Dermis microvascular lymphatic vessel endothelial cell (primary cell): ENCODE data around the gene CCR4. TPM values are rescaled to one million over a fixed set of nuclear protein-coding genes. Genes with fewer than 3 reads are reported as not detected.
A peak's percentile ranks its signal among the peaks of the same experiment; 100 is the strongest.
"Not testable (repeated sequence)": the region's sequence is repeated elsewhere in the genome, so short reads cannot be mapped to it uniquely, and the experiment has no call there.

Experiments used
- DNase-seq, 2 donors: peaks; one replicate each; pipeline versions ENCODE4 v3.0.0 to v3.0.0-alpha.2; 2010; ENCODE audit warnings: low read depth in 2 of 2
- total RNA-seq: library from RNA; depleted of rRNA; stranded (reverse); fragments of >200 nt; gene quantifications from 2 replicates; pipeline ENCODE4 v1.2.1, GENCODE V29; 2014

The CCR4 gene
- total RNA-seq, 1 donor from 2014 or later, result under 0.01 TPM

GRCh38 chr3:32952369-32953077, 1.1 kb downstream of the CCR4 start:
- DNase-seq, result no peak

GRCh38 chr3:32954506-32954905, 3.1 kb downstream of the CCR4 start:
- no peak for DNase-seq

DNA sequence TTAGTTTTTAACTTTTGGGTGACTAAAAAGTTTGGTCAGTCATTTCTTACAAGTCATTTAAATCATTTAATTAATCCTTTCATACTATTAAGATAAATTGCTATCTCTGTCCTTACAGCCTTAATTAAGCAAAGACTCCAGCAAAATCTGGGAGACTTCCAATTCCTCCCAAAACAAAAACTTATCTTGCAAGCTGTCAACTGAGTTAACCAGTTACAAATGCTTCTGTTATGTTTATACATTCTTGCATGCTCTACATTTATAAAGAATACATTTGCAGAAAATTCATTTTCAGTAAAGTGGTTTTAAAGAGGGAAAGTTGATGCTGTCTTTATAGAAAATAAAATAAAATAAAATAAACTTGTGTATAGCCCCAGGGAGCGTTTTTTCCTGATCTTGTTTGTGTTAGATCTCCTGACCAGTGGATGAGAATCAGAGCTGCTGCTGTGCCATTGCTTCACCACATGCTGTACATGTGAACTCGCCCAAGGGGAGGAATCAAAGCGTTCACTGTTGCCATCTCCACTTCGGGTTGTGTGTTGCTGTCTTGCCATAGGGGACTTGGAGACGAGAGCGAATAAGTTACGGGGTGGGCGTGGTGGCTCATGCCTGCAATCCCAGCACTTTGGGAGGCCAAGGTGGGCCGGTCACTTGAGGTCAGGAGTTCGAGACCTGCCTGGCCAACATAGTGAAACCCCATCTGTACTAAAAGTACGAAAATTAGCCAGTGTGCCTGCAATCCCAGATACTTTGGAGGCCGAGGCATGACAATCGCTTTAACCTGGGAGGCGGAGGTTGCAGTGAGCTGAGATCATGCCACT, 5.5 kb downstream of the CCR4 start:
- DNase-seq, result no peak

DNA sequence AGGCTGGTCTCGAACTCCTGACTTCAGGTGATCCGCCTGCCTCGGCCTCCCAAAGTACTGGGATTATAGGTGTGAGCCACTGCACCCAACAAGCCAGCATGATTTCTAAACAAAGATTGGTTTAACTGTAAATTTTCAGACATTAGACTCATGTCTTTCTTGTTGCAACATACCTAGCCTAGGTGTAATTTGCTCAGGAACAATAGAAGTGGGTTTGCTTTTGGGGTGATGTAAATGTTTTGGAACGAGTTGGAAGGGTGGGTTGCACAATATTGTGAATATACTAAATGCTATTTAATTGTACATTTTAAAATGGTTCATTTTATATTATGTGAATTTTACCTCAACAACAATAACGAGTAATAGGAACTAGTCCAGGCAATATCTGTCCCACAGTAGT, 7.1 kb downstream of the CCR4 start:
- no peak for DNase-seq

- DNase-seq, result no peak
Observed at GRCh38 chr3:32959371-32959770, 7.9 kb downstream of the CCR4 start.

DNA sequence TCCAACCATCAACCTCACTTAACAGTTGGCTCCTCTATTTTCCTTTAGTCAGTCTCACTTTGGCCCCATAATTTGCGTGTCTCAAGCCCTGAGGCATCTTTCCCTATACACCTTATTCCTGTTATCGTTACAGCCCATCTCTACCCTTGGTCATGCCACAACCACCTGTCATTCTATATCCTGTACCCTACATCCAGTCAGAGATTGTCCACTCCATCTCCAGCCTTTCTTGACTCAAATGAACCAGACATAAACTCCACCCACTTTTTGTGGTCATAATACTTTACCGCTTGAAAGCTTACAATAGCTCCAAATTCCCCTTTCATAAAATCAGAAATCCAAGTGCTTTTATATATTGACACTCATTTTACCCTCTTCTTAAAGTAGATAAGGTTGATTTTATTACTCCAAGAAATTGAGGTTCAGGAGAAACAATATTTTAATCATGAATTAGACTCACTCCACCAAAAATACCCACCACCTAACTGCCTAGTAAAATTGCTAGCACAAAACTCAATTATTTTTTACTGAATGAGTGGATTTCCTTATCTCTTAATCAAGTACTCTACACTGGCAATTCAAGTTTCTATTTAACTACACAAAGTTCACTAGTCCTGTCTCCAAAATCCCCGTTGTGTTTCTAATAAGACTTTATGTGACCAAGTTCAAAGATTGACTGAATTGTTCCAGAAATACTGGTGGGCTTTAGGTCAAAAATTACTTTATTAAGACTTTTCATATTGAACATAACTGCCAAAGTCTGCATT, 9.1 kb downstream of the CCR4 start:
- DNase-seq, result no peak

GRCh38 chr3:32961189-32961715, 9.8 kb downstream of the CCR4 start:
- no peak for DNase-seq

GRCh38 chr3:32963871-32964270, 12.4 kb downstream of the CCR4 start:
- no peak for DNase-seq

DNA sequence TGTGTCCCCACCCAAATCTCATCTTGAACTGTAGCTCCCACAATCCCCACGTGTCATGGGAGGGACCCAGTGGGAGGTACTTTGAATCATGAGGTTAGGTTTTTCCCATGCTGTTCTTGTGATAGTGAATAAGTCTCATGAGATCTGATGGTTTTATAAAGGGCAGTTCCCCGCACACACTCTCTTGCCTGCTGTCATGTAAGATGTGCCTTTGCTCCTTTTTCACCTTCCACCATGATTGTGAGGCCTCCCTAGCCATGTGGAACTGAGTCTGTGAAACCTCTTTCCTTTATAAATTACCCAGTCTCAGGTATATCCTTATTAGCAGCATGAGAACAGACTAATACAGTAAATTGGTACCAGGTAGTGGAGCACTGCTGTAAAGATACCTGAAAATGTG, 13.3 kb downstream of the CCR4 start:
- DNase-seq, result not testable (repeated sequence)

DNA sequence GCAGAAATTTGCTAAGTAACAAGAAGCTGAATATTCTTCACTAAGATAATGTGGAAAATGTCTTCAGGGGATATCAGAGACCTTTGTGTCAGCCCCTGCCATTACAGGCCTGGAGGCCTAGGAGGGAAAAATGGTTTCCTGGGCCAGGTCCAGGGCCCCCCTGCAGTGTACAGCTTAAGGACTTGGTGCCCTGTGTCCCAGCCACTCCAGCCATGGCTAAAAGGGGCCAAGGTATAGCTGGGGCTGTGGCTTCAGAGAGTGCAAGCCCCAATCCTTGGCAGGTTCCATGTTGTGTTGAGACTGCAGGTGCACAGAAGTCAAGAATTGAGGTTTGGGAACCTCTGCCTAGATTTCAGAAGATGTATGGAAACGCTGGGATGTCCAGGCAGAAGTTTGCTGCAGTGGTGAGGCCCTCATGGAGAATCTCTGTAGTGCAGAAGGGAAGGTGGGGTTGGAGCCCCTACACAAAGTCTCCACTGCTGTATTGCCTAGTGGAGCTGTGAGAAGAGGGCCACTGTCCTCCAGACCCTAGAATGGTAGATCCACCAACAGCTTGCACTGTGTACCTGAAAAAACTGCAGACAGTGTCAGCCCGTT, 14.3 kb downstream of the CCR4 start:
- not testable (repeated sequence) for DNase-seq

- not testable (repeated sequence) for DNase-seq
Observed at GRCh38 chr3:32966627-32967026, 15.2 kb downstream of the CCR4 start.

DNA sequence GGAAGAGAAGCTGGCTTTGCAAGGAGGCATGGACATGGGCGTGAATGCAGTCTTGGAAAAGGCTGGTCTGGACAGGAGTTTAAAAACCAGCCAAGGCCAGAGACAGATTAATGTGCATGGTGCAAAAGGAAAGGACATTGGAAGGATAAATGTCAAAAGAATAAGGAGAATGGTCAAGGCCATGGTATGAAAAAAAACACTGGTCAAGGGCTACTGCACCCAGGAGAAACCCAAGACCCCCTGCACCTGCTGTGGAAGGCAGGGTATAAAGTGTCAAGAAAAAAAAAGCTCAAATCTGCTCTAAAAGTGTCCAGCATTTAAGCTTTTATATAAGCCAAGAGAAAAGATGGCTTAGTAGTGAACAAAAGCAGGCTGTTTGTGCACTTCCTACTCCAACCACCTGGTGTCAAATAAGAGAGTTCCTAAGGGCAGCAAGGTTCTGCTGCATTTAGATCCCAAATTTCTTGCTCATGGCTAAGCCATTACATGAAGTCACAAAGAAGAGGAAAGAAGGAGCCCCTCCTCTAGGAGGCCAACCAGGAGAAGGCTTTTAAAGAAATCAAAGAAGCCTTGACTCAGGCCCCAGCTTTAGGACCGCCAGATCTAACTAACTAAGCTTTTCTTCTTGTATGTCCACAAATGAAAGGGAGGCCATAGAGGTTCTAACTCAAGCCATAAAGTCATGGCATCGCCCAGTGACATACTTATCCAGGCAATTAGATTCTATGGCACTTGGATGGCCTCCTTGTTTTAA, 16.9 kb downstream of the CCR4 start:
- DNase-seq, result no peak

- no peak for DNase-seq
Observed at GRCh38 chr3:32968920-32969389, 17.5 kb downstream of the CCR4 start.

GRCh38 chr3:32969656-32970055, 18.2 kb downstream of the CCR4 start:
- DNase-seq, result peak in 1 of 2 donors; percentile 43

- not testable (repeated sequence) for DNase-seq
Observed at GRCh38 chr3:32971291-32971690, 19.8 kb downstream of the CCR4 start.

- DNase-seq, result peak in 1 of 2 donors; percentile 17
Observed at GRCh38 chr3:32972482-32973146, 21.2 kb downstream of the CCR4 start.

GRCh38 chr3:32973982-32974381, 22.5 kb downstream of the CCR4 start:
- DNase-seq, result no peak

DNA sequence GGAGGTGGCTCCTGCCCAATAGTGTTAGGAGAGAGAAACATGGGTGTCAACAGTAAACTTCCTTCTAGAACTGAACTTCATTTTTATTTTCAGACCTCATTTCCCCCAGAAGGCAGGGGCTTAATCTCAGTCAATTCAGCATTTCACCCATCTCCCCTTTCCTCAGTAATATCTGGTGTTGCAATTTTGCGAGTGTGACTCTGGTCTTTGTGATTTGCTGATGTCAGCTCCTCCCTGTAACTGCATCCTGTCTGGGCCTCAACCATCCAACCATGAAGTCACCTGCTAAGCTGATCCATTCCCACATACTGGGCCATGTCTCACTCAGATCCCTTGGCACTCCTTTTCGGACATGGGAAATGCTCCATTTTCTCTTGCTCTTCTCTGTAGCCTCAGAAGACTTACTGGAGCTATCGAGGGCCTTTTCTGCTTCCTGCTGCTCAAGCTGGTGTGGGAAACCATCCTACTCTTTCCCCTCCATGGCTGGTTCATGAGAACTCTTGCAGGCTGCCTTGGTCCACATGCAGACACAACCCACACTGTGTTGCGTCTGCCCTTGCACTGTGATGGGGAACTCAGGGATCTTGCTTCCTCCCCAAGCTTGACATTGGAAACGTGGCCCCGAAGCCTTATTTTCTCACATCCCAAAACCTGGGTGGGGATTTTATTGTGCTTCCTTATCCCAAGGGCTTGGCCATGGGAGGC, 24.6 kb downstream of the CCR4 start:
- DNase-seq, result no peak

- no peak for DNase-seq
Observed at GRCh38 chr3:32977861-32978260, 26.4 kb downstream of the CCR4 start.
